ENCODE measurements around the gene TTC38. TPM values are rescaled to one million over a fixed set of nuclear protein-coding genes. Genes with fewer than 3 reads are reported as not detected.

Gene TTC38
- total RNA-seq, 1 donor from 2014 or later: 28.1 TPM

GRCh38 chr22:46320716-46321386, 53.0 kb downstream of the TTC38 start:
- no peak overlapping the region for H3K27ac Mint-ChIP-seq (ENCODE audit: unreplicated experiment)
- peaks cover 3% of the 10 kb centered on the region for H3K36me3 Mint-ChIP-seq (ENCODE audit: unreplicated experiment)

DNA sequence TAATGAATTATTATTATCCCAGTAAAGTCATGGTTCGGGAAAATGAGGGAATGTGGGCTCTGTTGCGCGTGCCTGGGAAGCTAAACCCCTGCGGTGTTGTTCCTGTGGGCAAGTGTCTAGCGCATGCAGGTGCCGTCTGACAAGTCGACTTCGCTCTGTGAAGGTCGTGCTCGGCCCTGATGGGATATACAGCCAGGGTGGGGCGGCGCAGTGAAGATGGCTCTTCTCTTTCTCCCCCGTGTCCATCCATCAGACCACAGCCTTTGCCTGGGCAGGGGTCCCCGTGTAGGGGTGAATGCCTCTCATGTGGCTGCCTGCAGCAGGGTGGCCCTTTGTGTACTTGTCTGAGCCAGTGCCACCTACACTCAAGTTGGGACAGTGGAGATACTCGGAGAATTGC, 54.9 kb downstream of the TTC38 start:
- peaks cover 3% of the 10 kb centered on the region for H3K36me3 Mint-ChIP-seq (ENCODE audit: unreplicated experiment)
- no peak overlapping the region for H3K27ac Mint-ChIP-seq (ENCODE audit: unreplicated experiment)
- DNase-seq (ENCODE audit: extremely low spot score, unreplicated experiment): no peak
- H3K4me1 Mint-ChIP-seq (ENCODE audit: unreplicated experiment): no peaks in the 10 kb centered on the region
- H3K9me3 Mint-ChIP-seq (ENCODE audit: unreplicated experiment): no peaks in the 10 kb centered on the region
- no peaks in the 10 kb centered on the region for H3K27me3 Mint-ChIP-seq (ENCODE audit: unreplicated experiment)
- TF ChIP-seq, protein P1, sequence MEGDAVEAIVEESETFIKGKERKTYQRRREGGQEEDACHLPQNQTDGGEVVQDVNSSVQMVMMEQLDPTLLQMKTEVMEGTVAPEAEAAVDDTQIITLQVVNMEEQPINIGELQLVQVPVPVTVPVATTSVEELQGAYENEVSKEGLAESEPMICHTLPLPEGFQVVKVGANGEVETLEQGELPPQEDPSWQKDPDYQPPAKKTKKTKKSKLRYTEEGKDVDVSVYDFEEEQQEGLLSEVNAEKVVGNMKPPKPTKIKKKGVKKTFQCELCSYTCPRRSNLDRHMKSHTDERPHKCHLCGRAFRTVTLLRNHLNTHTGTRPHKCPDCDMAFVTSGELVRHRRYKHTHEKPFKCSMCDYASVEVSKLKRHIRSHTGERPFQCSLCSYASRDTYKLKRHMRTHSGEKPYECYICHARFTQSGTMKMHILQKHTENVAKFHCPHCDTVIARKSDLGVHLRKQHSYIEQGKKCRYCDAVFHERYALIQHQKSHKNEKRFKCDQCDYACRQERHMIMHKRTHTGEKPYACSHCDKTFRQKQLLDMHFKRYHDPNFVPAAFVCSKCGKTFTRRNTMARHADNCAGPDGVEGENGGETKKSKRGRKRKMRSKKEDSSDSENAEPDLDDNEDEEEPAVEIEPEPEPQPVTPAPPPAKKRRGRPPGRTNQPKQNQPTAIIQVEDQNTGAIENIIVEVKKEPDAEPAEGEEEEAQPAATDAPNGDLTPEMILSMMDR (IDR thresholded peaks at IDR 0.05): no peak
- H3K4me3 Mint-ChIP-seq (ENCODE audit: unreplicated experiment): no peak overlapping the region

More at GRCh38 chr22:46320716-46321386, 53.0 kb downstream of the TTC38 start:
- H3K4me1 Mint-ChIP-seq (ENCODE audit: unreplicated experiment): no peaks in the 10 kb centered on the region
- TF ChIP-seq, protein P1 (IDR thresholded peaks at IDR 0.05): no peak
- no peaks in the 10 kb centered on the region for H3K9me3 Mint-ChIP-seq (ENCODE audit: unreplicated experiment)
- no peak overlapping the region for H3K4me3 Mint-ChIP-seq (ENCODE audit: unreplicated experiment)
- no peak for DNase-seq (ENCODE audit: extremely low spot score, unreplicated experiment)
- H3K27me3 Mint-ChIP-seq (ENCODE audit: unreplicated experiment): no peaks in the 10 kb centered on the region

DNA sequence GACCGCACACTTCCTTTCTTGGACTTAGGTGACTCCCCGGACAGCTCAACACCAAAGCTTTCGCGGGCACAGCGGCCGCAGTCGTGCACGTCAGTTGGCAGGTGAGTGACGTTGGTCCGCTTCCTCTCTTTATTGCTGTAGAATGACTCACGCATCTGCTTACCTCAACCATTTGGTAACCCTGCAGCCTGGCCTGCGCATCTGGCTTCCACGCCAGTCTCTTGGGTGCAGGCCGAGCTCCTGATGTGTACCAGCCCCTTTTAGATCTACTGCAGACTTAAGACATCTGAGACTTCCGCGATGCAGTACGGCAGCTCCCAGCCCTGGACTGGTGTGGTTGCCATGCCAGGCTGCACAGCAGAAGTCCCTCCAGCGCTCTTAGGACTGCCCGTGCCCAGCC, 55.4 kb downstream of the TTC38 start:
- Mint-ChIP-seq H3K9me3 (ENCODE audit: unreplicated experiment) (no peaks in the 10 kb centered on the region), H3K4me1 (ENCODE audit: unreplicated experiment) (no peaks in the 10 kb centered on the region), H3K27me3 (ENCODE audit: unreplicated experiment) (no peaks in the 10 kb centered on the region), H3K36me3 (ENCODE audit: unreplicated experiment) (peaks cover 3% of the 10 kb centered on the region), H3K4me3 (ENCODE audit: unreplicated experiment) (no peak overlapping the region), H3K27ac (ENCODE audit: unreplicated experiment) (no peak overlapping the region)
- TF ChIP-seq, protein P1 (IDR thresholded peaks at IDR 0.05): no peak
- DNase-seq (ENCODE audit: extremely low spot score, unreplicated experiment): no peak

- Mint-ChIP-seq H3K27ac (ENCODE audit: unreplicated experiment) (no peak overlapping the region), H3K9me3 (ENCODE audit: unreplicated experiment) (no peaks in the 10 kb centered on the region)
Observed at GRCh38 chr22:46326066-46326680, 58.4 kb downstream of the TTC38 start.

More at GRCh38 chr22:46326066-46326680, 58.4 kb downstream of the TTC38 start:
- TF ChIP-seq, protein P1 (IDR thresholded peaks at IDR 0.05): no peak
- H3K36me3 Mint-ChIP-seq (ENCODE audit: unreplicated experiment): peaks cover 3% of the 10 kb centered on the region
- DNase-seq (ENCODE audit: extremely low spot score, unreplicated experiment): no peak
- no peaks in the 10 kb centered on the region for H3K27me3 Mint-ChIP-seq (ENCODE audit: unreplicated experiment)
- H3K4me1 Mint-ChIP-seq (ENCODE audit: unreplicated experiment): no peaks in the 10 kb centered on the region
- no peak overlapping the region for H3K4me3 Mint-ChIP-seq (ENCODE audit: unreplicated experiment)

All from osteocyte (in vitro differentiated cells).